Measurements from ENCODE around the gene SYNPO. TPM values are rescaled to one million over a fixed set of nuclear protein-coding genes. Genes with fewer than 3 reads are reported as not detected.

SYNPO gene
- total and polyA plus RNA-seq, 2 experiments from 2014 or later = 7.1 to 8.4 TPM

DNA sequence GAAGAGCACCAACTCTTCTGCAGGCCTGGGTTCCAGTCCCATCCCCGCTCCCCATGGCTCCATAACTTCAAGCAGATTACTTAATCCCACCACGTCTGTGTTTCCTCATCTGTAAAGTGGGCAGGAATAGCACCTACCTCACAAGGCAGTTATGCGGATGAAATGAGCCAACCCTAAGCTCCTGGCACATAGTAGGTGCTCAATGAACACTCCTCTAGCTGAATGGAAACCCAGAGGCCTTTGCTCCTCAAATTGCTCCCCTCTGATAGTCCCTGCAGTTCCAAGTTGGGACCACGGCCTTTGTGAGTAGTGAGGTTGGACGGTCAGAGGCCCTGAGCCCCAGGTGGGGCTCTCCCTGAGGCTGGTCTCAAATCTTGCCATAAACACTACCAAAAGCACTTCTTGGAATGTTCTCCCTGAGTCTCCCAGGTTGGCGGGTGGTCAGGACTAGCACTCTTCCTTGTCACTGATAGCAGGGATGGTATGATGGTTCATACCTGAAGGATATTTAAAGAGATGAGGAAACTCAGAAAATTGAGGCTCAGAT, 35.5 kb upstream of the SYNPO start:
- peak overlapping the region; percentile 28 for H3K27ac ChIP-seq
- H3K27me3 ChIP-seq = no peaks in the 10 kb centered on the region
- H2AFZ ChIP-seq = no peak overlapping the region
- TF ChIP-seq, protein P1, sequence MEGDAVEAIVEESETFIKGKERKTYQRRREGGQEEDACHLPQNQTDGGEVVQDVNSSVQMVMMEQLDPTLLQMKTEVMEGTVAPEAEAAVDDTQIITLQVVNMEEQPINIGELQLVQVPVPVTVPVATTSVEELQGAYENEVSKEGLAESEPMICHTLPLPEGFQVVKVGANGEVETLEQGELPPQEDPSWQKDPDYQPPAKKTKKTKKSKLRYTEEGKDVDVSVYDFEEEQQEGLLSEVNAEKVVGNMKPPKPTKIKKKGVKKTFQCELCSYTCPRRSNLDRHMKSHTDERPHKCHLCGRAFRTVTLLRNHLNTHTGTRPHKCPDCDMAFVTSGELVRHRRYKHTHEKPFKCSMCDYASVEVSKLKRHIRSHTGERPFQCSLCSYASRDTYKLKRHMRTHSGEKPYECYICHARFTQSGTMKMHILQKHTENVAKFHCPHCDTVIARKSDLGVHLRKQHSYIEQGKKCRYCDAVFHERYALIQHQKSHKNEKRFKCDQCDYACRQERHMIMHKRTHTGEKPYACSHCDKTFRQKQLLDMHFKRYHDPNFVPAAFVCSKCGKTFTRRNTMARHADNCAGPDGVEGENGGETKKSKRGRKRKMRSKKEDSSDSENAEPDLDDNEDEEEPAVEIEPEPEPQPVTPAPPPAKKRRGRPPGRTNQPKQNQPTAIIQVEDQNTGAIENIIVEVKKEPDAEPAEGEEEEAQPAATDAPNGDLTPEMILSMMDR (IDR thresholded peaks at IDR 0.05; ENCODE audit: poor library complexity) = no peak
- no peak for TF ChIP-seq EZH2 (IDR thresholded peaks at IDR 0.05; ENCODE audit: borderline replicate concordance)
- TF ChIP-seq EZH2phosphoT487 (IDR thresholded peaks at IDR 0.05; ENCODE audit: low read depth, severe bottlenecking, unreplicated experiment) = no peak
- H4K20me1 ChIP-seq (ENCODE audit: insufficient read depth, poor library complexity, severe bottlenecking) = no peaks in the 10 kb centered on the region
- no peaks in the 10 kb centered on the region for H3K79me2 ChIP-seq
- H3K4me2 ChIP-seq = peak overlapping the region; percentile 13
- DNase-seq (ENCODE audit: low spot score) = no peak
- no peaks in the 10 kb centered on the region for H3K9me3 ChIP-seq (ENCODE audit: low read depth)
- H3K9me2 ChIP-seq (replicated peaks; ENCODE audit: insufficient read depth) = no peaks in the 10 kb centered on the region
- H3K4me1 ChIP-seq (ENCODE audit: insufficient read depth) = peaks cover 30% of the 10 kb centered on the region
- H3K4me3 ChIP-seq = no peak overlapping the region
- no peaks in the 10 kb centered on the region for H3K36me3 ChIP-seq (replicated peaks; ENCODE audit: insufficient read depth, low read depth)
- WGBS (ENCODE audit: low lambda C conversion rate, missing lambda C conversion rate) = 80% methylated on average over 6 of the region's 6 CpGs

- Histone ChIP-seq H2AFZ (no peak overlapping the region), H3K27ac (peak overlapping the region; percentile 28), H3K27me3 (no peaks in the 10 kb centered on the region), H4K20me1 (ENCODE audit: insufficient read depth, poor library complexity, severe bottlenecking) (no peaks in the 10 kb centered on the region), H3K9me3 (ENCODE audit: low read depth) (no peaks in the 10 kb centered on the region), H3K36me3 (replicated peaks; ENCODE audit: insufficient read depth, low read depth) (no peaks in the 10 kb centered on the region), H3K4me3 (no peak overlapping the region), H3K79me2 (no peaks in the 10 kb centered on the region), H3K4me2 (peak overlapping the region; percentile 13), H3K9me2 (replicated peaks; ENCODE audit: insufficient read depth) (no peaks in the 10 kb centered on the region), H3K4me1 (ENCODE audit: insufficient read depth) (peaks cover 30% of the 10 kb centered on the region)
- TF ChIP-seq, protein P1 (IDR thresholded peaks at IDR 0.05; ENCODE audit: poor library complexity) = no peak
- TF ChIP-seq EZH2phosphoT487 (IDR thresholded peaks at IDR 0.05; ENCODE audit: low read depth, severe bottlenecking, unreplicated experiment) (no peak), EZH2 (IDR thresholded peaks at IDR 0.05; ENCODE audit: borderline replicate concordance) (no peak)
- WGBS (ENCODE audit: low lambda C conversion rate, missing lambda C conversion rate) = 29% methylated on average over 4 of the region's 6 CpGs
- no peak for DNase-seq (ENCODE audit: low spot score)
These were observed 34.9 kb upstream of the SYNPO start for GRCh38 chr5:150605546-150605945.

DNA sequence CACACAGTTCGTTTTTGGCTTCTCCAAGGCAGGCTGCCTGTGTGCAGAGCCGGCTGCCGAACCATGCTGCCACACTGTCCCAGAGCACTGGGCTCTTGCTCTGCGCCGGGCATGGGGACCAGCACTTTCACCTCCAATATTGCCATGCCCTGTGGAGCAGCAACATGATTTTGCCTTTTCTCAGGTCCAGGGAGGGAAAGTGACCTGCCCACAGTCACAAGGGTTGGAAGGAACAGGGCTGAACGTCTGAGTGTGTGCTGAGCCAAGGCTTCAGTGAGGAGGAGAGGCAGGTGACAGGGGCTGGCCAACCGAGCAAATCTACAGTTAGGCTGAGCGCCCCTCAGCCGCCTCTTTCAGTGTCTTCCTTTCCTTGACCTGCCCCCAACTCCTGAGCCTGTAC, 34.0 kb upstream of the SYNPO start:
- no peak for DNase-seq (ENCODE audit: low spot score)
- Histone ChIP-seq H2AFZ (no peak overlapping the region), H3K9me3 (ENCODE audit: low read depth) (no peaks in the 10 kb centered on the region), H3K27me3 (no peaks in the 10 kb centered on the region), H3K4me1 (ENCODE audit: insufficient read depth) (peaks cover 30% of the 10 kb centered on the region), H3K79me2 (no peaks in the 10 kb centered on the region), H4K20me1 (ENCODE audit: insufficient read depth, poor library complexity, severe bottlenecking) (no peaks in the 10 kb centered on the region), H3K36me3 (replicated peaks; ENCODE audit: insufficient read depth, low read depth) (no peaks in the 10 kb centered on the region), H3K9me2 (replicated peaks; ENCODE audit: insufficient read depth) (no peaks in the 10 kb centered on the region), H3K4me3 (no peak overlapping the region), H3K27ac (no peak overlapping the region), H3K4me2 (no peak overlapping the region)
- TF ChIP-seq EZH2phosphoT487 (IDR thresholded peaks at IDR 0.05; ENCODE audit: low read depth, severe bottlenecking, unreplicated experiment) (no peak), EZH2 (IDR thresholded peaks at IDR 0.05; ENCODE audit: borderline replicate concordance) (no peak)
- TF ChIP-seq, protein P1 (IDR thresholded peaks at IDR 0.05; ENCODE audit: poor library complexity) = no peak
- WGBS (ENCODE audit: low lambda C conversion rate, missing lambda C conversion rate) = 83% methylated on average over 9 of the region's 9 CpGs

Data from hepatocyte (in vitro differentiated cells).